GM23338 (cell line): ENCODE data around the gene DENND4B. TPM values are rescaled to one million over a fixed set of nuclear protein-coding genes. Genes with fewer than 3 reads are reported as not detected.

ENCODE experiments used
- ATAC-seq: fragments of 200-7000 bp; cut with Tn5 transposase; 3 replicates; pipeline ENCODE4 v1.9.1; 2020
- DNase-seq: peaks from one replicate; pipeline ENCODE4 v3.0.0-alpha.2; 2015; ENCODE audit warnings: low spot score
- H2AFZ ChIP-seq: fragments of 200-600 bp; sonication (generic); 2 replicates; pipeline ENCODE4 v1.8.0; 2016; ENCODE audit warnings: antibody characterized with exemption, mild to moderate bottlenecking, moderate library complexity
- H3F3A ChIP-seq: fragments of 200-600 bp; sonication (generic); replicated peaks from 2 replicates; pipeline ENCODE4 v1.8.0; 2017; ENCODE audit warnings: antibody characterized with exemption, mixed run types, low read depth
- H3K27ac ChIP-seq: fragments of 200-600 bp; sonication (generic); 2 replicates; pipeline ENCODE4 v1.6.1; 2016; ENCODE audit warnings: low read depth
- H3K27me3 ChIP-seq: fragments of 200-600 bp; sonication (generic); 2 replicates; pipeline ENCODE4 v1.8.0; 2016; ENCODE audit warnings: mild to moderate bottlenecking, mixed run types, moderate library complexity; ENCODE audit not compliant: insufficient read depth
- H3K36me3 ChIP-seq: fragments of 200-600 bp; sonication (generic); 2 replicates; pipeline ENCODE4 v1.8.0; 2016; ENCODE audit warnings: mild to moderate bottlenecking; ENCODE audit not compliant: insufficient read depth
- H3K4me1 ChIP-seq: fragments of 200-600 bp; sonication (generic); 2 replicates; pipeline ENCODE4 v1.8.0; 2016; ENCODE audit warnings: mild to moderate bottlenecking, moderate library complexity; ENCODE audit not compliant: insufficient read depth
- H3K4me2 ChIP-seq: fragments of 200-600 bp; sonication (generic); 2 replicates; pipeline ENCODE4 v1.7.1; 2017; ENCODE audit warnings: mixed run types
- H3K4me3 ChIP-seq: fragments of 200-600 bp; sonication (generic); 2 replicates; pipeline ENCODE4 v1.6.1; 2016; ENCODE audit warnings: mixed run types
- H3K79me2 ChIP-seq: fragments of 200-600 bp; sonication (generic); replicated peaks from 2 replicates; pipeline ENCODE4 v1.8.0; 2017; ENCODE audit warnings: mild to moderate bottlenecking; ENCODE audit not compliant: insufficient read depth
- H3K9me2 ChIP-seq: fragments of 200-600 bp; sonication (generic); 2 replicates; pipeline ENCODE4 v1.8.0; 2017; ENCODE audit not compliant: insufficient read depth
- H4K20me1 ChIP-seq: fragments of 200-600 bp; sonication (generic); replicated peaks from 2 replicates; pipeline ENCODE4 v1.8.0; 2017; ENCODE audit warnings: mild to moderate bottlenecking; ENCODE audit not compliant: insufficient read depth
- H3K27ac Mint-ChIP-seq: 2 replicates; pipeline ENCODE4 v1.8.0; 2020; ENCODE audit warnings: inconsistent platforms, mild to moderate bottlenecking, moderate library complexity, mixed read lengths
- H3K27me3 Mint-ChIP-seq: 3 replicates; pipeline ENCODE4 v1.8.0; 2022; ENCODE audit warnings: low read depth, mild to moderate bottlenecking, moderate library complexity, mixed read lengths, inconsistent platforms; ENCODE audit not compliant: insufficient read depth, poor library complexity
- H3K36me3 Mint-ChIP-seq: 3 replicates; pipeline ENCODE4 v1.8.0; 2021; ENCODE audit warnings: low read depth, mild to moderate bottlenecking, inconsistent platforms, moderate library complexity, mixed read lengths
- H3K4me1 Mint-ChIP-seq: 3 replicates; pipeline ENCODE4 v1.8.0; 2020; ENCODE audit warnings: mild to moderate bottlenecking, inconsistent platforms, mixed read lengths
- H3K4me3 Mint-ChIP-seq: 3 replicates; pipeline ENCODE4 v1.8.0; 2021; ENCODE audit warnings: moderate library complexity, mild to moderate bottlenecking, inconsistent platforms, mixed read lengths
- H3K9me3 Mint-ChIP-seq: 3 replicates; pipeline ENCODE4 v1.8.0; 2020; ENCODE audit warnings: moderate library complexity, mild to moderate bottlenecking, inconsistent platforms, mixed read lengths
- CREB1 ChIP-seq: fragments of 250-450 bp; sonication (Bioruptor Pico); IDR thresholded peaks from 2 replicates; pipeline ENCODE4 v1.5.0; 2020; ENCODE audit warnings: low read depth, mild to moderate bottlenecking, moderate library complexity
- EZH2 ChIP-seq: fragments of 200-600 bp; sonication (generic); IDR thresholded peaks from one replicate; pipeline ENCODE4 v1.8.0; 2017; ENCODE audit warnings: antibody characterized with exemption, mild to moderate bottlenecking, low read depth; ENCODE audit not compliant: unreplicated experiment
- EZH2phosphoT487 ChIP-seq: fragments of 200-600 bp; sonication (generic); IDR thresholded peaks from one replicate; pipeline ENCODE4 v1.8.1; 2018; ENCODE audit warnings: antibody characterized with exemption; ENCODE audit not compliant: unreplicated experiment
- JUNB ChIP-seq: IDR thresholded peaks from one replicate; pipeline ENCODE4 v1.6.1; 2016; ENCODE audit warnings: antibody characterized with exemption; ENCODE audit not compliant: unreplicated experiment
- NANOG ChIP-seq: IDR thresholded peaks from 2 replicates; pipeline ENCODE4 v1.6.1; 2016; ENCODE audit warnings: antibody characterized with exemption, borderline replicate concordance
- POLR2AphosphoS5 ChIP-seq: IDR thresholded peaks from 2 replicates; pipeline ENCODE4 v1.6.1; 2016; ENCODE audit warnings: antibody characterized with exemption, low read depth
- STAT1 ChIP-seq: IDR thresholded peaks from one replicate; pipeline ENCODE4 v1.6.1; 2016; ENCODE audit warnings: antibody characterized with exemption; ENCODE audit not compliant: unreplicated experiment
- ZNF114 ChIP-seq: fragments of 250-450 bp; sonication (Bioruptor Pico); IDR thresholded peaks from 2 replicates; pipeline ENCODE4 v1.5.0; 2020; ENCODE audit warnings: mild to moderate bottlenecking, moderate library complexity
- ZNF331 ChIP-seq: fragments of 250-450 bp; sonication (Bioruptor Pico); IDR thresholded peaks from 2 replicates; pipeline ENCODE4 v1.5.0; 2020; ENCODE audit warnings: low read depth, mild to moderate bottlenecking, moderate library complexity
- polyA plus RNA-seq: library from polyadenylated mRNA; unstranded; fragments of >200 nt; fragmentation: Nextera tagmentation; extraction: Ambion mirVana; gene quantifications from 2 replicates; pipeline ENCODE4 v1.2.1, GENCODE V29; 2016
- total RNA-seq: library from RNA; depleted of rRNA; stranded (reverse); fragments of >200 nt; shearing (Covaris generic); gene quantifications from 2 replicates; pipeline ENCODE4 v1.2.3, GENCODE V29; 2014
- TF ChIP-seq, protein P1 (sequence below): IDR thresholded peaks from one replicate; pipeline ENCODE4 v1.6.1; 2018; ENCODE audit warnings: antibody characterized with exemption; ENCODE audit not compliant: unreplicated experiment
- TF ChIP-seq, protein P2 (sequence below): IDR thresholded peaks from 2 replicates; pipeline ENCODE4 v1.6.1; 2016; ENCODE audit warnings: antibody characterized with exemption
- TF ChIP-seq, protein P3 (sequence below): fragments of 250-450 bp; sonication (Bioruptor Pico); IDR thresholded peaks from 2 replicates; pipeline ENCODE4 v1.5.0; 2020; ENCODE audit warnings: mild to moderate bottlenecking, moderate library complexity
- TF ChIP-seq, protein P4 (sequence below), 2 experiments: fragments of 200-600 bp in 1 of 2; sonication (generic) in 1 of 2; conservative IDR thresholded peaks; 2 replicates each; pipeline versions ENCODE4 v1.5.1 to v1.6.1; 2016 to 2017; ENCODE audit warnings: antibody characterized with exemption in 2 of 2, low read depth in 2 of 2, mild to moderate bottlenecking in 2 of 2, moderate library complexity in 1 of 2

The DENND4B gene
- total and polyA plus RNA-seq, 2 experiments from 2014 or later, result 29.4 to 57.0 TPM

DNA sequence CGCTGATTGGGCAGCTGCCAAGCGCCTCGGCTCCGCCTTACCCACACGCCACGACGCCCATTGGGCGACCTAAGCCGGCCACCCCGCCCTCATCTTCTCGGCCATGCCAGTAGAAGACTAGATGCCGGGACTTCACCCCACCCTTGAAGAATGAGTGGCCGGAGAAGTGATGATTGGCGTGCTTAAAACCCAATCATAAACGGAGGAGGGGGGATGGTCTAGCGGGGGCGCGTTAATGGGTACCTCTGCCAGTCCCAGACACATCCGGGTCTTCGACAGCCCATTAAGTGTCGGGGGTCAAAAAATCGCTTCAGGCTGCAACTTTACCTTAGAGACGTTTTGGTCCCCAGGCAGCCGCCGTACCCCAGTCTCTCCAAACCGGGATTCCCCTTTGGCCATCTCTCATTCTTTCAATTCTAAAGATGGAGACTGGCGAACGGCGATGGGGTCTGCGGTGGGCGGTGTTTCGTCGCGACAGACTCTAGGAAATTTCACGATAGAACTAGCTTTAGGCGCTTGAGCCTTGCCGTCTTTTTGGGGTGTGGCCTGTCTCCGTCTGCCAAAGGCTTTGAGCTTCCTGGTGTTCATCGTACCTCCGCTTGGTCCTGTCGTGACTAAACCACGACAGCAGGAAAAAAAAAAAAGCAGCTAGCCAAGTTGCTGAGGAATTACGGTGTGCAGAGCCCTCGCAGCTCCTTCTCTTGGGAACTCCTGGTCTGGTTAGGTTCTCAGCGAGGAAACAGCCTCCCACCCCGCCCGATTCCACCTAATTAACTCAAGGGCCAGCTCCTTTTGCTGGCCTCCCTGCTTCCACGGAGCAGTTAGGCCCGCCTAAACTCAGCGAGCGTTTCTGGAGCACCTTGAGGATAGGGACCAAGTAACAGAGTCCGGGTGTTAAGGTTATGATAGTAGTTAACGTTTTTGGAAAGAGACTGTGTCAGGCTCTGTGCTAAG lies 23.3 kb downstream of the DENND4B start, which contains the start of gene GATAD2B:
GATAD2B (minus strand) TSS at position 1 of the 954 bp plus-strand sequence. CDS start 94,625 bp downstream, outside the sequence.
- H3K27ac ChIP-seq, result peak within 1 kb of the TSS; percentile 99
- peaks cover 22% of the 10 kb centered on the region for H3K4me1 Mint-ChIP-seq
- H3K9me3 Mint-ChIP-seq, result no peaks in the 10 kb centered on the region; the same call in 2 of the 3 replicates
- peak within 1 kb of the TSS; percentile 92 for H3K4me2 ChIP-seq
- H3K36me3 ChIP-seq, result no peaks in the 10 kb centered on the region
- H3K36me3 Mint-ChIP-seq, result no peaks in the 10 kb centered on the region
- H3F3A ChIP-seq, result peaks cover 13% of the 10 kb centered on the region; the same call in 1 of the 2 replicates
- ATAC-seq (peak; percentile 92), DNase-seq (peak; percentile 100)
- peaks cover 20% of the 10 kb centered on the region for H3K4me1 ChIP-seq
- peaks cover 18% of the 10 kb centered on the region for H3K27me3 Mint-ChIP-seq
- no peaks in the 10 kb centered on the region for H3K27me3 ChIP-seq
- H3K4me3 ChIP-seq, result peak within 1 kb of the TSS; percentile 99
- peak within 1 kb of the TSS; percentile 83 for H3K4me3 Mint-ChIP-seq
- H4K20me1 ChIP-seq, result peaks cover 36% of the 10 kb centered on the region
- no peaks in the 10 kb centered on the region for H3K9me2 ChIP-seq
- peaks cover 39% of the 10 kb centered on the region for H3K79me2 ChIP-seq
- peak within 1 kb of the TSS; percentile 96 for H3K27ac Mint-ChIP-seq
- TF ChIP-seq STAT1 (no peak), POLR2AphosphoS5 (peak; percentile 78), EZH2 (no peak), JUNB (no peak), NANOG (no peak), ZNF114 (no peak), ZNF331 (CRISPR knock-in tag) (no peak), EZH2phosphoT487 (no peak), CREB1 (CRISPR knock-in tag) (peak; percentile 70; the same call in 1 of the 2 replicates)
- TF ChIP-seq, protein P1, sequence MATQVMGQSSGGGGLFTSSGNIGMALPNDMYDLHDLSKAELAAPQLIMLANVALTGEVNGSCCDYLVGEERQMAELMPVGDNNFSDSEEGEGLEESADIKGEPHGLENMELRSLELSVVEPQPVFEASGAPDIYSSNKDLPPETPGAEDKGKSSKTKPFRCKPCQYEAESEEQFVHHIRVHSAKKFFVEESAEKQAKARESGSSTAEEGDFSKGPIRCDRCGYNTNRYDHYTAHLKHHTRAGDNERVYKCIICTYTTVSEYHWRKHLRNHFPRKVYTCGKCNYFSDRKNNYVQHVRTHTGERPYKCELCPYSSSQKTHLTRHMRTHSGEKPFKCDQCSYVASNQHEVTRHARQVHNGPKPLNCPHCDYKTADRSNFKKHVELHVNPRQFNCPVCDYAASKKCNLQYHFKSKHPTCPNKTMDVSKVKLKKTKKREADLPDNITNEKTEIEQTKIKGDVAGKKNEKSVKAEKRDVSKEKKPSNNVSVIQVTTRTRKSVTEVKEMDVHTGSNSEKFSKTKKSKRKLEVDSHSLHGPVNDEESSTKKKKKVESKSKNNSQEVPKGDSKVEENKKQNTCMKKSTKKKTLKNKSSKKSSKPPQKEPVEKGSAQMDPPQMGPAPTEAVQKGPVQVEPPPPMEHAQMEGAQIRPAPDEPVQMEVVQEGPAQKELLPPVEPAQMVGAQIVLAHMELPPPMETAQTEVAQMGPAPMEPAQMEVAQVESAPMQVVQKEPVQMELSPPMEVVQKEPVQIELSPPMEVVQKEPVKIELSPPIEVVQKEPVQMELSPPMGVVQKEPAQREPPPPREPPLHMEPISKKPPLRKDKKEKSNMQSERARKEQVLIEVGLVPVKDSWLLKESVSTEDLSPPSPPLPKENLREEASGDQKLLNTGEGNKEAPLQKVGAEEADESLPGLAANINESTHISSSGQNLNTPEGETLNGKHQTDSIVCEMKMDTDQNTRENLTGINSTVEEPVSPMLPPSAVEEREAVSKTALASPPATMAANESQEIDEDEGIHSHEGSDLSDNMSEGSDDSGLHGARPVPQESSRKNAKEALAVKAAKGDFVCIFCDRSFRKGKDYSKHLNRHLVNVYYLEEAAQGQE, result no peak
- TF ChIP-seq, protein P2, sequence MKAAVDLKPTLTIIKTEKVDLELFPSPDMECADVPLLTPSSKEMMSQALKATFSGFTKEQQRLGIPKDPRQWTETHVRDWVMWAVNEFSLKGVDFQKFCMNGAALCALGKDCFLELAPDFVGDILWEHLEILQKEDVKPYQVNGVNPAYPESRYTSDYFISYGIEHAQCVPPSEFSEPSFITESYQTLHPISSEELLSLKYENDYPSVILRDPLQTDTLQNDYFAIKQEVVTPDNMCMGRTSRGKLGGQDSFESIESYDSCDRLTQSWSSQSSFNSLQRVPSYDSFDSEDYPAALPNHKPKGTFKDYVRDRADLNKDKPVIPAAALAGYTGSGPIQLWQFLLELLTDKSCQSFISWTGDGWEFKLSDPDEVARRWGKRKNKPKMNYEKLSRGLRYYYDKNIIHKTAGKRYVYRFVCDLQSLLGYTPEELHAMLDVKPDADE, result 0 out of 2 replicates have a peak, but pooled peaks have one; percentile 41
- TF ChIP-seq, protein P3, sequence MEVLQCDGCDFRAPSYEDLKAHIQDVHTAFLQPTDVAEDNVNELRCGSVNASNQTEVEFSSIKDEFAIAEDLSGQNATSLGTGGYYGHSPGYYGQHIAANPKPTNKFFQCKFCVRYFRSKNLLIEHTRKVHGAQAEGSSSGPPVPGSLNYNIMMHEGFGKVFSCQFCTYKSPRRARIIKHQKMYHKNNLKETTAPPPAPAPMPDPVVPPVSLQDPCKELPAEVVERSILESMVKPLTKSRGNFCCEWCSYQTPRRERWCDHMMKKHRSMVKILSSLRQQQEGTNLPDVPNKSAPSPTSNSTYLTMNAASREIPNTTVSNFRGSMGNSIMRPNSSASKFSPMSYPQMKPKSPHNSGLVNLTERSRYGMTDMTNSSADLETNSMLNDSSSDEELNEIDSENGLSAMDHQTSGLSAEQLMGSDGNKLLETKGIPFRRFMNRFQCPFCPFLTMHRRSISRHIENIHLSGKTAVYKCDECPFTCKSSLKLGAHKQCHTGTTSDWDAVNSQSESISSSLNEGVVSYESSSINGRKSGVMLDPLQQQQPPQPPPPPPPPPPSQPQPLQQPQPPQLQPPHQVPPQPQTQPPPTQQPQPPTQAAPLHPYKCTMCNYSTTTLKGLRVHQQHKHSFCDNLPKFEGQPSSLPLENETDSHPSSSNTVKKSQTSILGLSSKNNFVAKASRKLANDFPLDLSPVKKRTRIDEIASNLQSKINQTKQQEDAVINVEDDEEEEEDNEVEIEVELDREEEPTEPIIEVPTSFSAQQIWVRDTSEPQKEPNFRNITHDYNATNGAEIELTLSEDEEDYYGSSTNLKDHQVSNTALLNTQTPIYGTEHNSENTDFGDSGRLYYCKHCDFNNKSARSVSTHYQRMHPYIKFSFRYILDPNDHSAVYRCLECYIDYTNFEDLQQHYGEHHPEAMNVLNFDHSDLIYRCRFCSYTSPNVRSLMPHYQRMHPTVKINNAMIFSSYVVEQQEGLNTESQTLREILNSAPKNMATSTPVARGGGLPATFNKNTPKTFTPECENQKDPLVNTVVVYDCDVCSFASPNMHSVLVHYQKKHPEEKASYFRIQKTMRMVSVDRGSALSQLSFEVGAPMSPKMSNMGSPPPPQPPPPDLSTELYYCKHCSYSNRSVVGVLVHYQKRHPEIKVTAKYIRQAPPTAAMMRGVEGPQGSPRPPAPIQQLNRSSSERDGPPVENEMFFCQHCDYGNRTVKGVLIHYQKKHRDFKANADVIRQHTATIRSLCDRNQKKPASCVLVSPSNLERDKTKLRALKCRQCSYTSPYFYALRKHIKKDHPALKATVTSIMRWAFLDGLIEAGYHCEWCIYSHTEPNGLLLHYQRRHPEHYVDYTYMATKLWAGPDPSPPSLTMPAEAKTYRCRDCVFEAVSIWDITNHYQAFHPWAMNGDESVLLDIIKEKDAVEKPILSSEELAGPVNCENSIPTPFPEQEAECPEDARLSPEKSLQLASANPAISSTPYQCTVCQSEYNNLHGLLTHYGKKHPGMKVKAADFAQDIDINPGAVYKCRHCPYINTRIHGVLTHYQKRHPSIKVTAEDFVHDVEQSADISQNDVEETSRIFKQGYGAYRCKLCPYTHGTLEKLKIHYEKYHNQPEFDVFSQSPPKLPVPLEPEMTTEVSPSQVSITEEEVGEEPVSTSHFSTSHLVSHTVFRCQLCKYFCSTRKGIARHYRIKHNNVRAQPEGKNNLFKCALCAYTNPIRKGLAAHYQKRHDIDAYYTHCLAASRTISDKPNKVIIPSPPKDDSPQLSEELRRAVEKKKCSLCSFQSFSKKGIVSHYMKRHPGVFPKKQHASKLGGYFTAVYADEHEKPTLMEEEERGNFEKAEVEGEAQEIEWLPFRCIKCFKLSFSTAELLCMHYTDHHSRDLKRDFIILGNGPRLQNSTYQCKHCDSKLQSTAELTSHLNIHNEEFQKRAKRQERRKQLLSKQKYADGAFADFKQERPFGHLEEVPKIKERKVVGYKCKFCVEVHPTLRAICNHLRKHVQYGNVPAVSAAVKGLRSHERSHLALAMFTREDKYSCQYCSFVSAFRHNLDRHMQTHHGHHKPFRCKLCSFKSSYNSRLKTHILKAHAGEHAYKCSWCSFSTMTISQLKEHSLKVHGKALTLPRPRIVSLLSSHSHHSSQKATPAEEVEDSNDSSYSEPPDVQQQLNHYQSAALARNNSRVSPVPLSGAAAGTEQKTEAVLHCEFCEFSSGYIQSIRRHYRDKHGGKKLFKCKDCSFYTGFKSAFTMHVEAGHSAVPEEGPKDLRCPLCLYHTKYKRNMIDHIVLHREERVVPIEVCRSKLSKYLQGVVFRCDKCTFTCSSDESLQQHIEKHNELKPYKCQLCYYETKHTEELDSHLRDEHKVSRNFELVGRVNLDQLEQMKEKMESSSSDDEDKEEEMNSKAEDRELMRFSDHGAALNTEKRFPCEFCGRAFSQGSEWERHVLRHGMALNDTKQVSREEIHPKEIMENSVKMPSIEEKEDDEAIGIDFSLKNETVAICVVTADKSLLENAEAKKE (CRISPR knock-in tag), result no peak
- TF ChIP-seq, protein P4, sequence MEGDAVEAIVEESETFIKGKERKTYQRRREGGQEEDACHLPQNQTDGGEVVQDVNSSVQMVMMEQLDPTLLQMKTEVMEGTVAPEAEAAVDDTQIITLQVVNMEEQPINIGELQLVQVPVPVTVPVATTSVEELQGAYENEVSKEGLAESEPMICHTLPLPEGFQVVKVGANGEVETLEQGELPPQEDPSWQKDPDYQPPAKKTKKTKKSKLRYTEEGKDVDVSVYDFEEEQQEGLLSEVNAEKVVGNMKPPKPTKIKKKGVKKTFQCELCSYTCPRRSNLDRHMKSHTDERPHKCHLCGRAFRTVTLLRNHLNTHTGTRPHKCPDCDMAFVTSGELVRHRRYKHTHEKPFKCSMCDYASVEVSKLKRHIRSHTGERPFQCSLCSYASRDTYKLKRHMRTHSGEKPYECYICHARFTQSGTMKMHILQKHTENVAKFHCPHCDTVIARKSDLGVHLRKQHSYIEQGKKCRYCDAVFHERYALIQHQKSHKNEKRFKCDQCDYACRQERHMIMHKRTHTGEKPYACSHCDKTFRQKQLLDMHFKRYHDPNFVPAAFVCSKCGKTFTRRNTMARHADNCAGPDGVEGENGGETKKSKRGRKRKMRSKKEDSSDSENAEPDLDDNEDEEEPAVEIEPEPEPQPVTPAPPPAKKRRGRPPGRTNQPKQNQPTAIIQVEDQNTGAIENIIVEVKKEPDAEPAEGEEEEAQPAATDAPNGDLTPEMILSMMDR (conservative IDR thresholded peaks at IDR 0.05; ENCODE audit: low read depth in 2 of 2), result 0 out of 4 replicates have a peak, but pooled peaks of 1 of the 2 experiments have one; percentile 0
- H2AFZ ChIP-seq, result peak within 1 kb of the TSS; percentile 44
